ENCODE results near the gene SGSM1.

DNA sequence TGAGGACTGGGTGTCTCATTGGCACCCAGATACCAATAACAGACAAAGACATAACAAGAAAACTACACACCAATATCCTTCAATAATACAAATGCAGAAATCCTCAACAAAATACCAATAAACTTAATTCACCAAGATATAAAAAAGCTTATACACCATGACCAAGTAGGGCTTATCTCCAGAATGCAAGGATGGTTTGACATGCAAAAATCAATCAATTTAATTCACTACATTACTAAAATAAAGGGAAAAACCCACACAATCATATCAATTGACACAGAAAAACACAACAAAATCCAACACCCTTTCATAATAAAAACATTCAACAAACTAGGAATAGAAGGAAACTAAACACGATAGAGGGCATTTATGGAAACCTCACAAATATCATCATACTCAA is 99.9 kb downstream of the SGSM1 start:
- TF ChIP-seq, protein P1, sequence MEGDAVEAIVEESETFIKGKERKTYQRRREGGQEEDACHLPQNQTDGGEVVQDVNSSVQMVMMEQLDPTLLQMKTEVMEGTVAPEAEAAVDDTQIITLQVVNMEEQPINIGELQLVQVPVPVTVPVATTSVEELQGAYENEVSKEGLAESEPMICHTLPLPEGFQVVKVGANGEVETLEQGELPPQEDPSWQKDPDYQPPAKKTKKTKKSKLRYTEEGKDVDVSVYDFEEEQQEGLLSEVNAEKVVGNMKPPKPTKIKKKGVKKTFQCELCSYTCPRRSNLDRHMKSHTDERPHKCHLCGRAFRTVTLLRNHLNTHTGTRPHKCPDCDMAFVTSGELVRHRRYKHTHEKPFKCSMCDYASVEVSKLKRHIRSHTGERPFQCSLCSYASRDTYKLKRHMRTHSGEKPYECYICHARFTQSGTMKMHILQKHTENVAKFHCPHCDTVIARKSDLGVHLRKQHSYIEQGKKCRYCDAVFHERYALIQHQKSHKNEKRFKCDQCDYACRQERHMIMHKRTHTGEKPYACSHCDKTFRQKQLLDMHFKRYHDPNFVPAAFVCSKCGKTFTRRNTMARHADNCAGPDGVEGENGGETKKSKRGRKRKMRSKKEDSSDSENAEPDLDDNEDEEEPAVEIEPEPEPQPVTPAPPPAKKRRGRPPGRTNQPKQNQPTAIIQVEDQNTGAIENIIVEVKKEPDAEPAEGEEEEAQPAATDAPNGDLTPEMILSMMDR (IDR thresholded peaks at IDR 0.05) = no peak
- TF ChIP-seq POLR2AphosphoS5 (IDR thresholded peaks at IDR 0.05) = no peak

Data from breast epithelium (tissue), 3 donors.